K562 (cell line): ENCODE measurements around the gene RING1. TPM values are rescaled to one million over a fixed set of nuclear protein-coding genes. Genes with fewer than 3 reads are reported as not detected.

ENCODE experiments used
- PCBP1 ChIP-seq: fragments of 200-400 bp; formaldehyde crosslinking; IDR thresholded peaks from 2 replicates; pipeline ENCODE4 v1.6.1; 2018; ENCODE audit warnings: mild to moderate bottlenecking, low read depth, low read length; ENCODE audit not compliant: poor library complexity, severe bottlenecking
- PHF8 ChIP-seq: fragments of 200-600 bp; sonication (generic); IDR thresholded peaks from 2 replicates; pipeline ENCODE4 v1.6.1; 2012; ENCODE audit warnings: mixed run types, mild to moderate bottlenecking, inconsistent platforms, low read length, moderate library complexity, borderline replicate concordance
- POLR2H ChIP-seq: IDR thresholded peaks from 2 replicates; pipeline ENCODE4 v1.6.1; 2016; ENCODE audit warnings: missing genetic modification characterization, low read depth, mild to moderate bottlenecking, control low read depth, missing compliant biosample characterization, moderate library complexity
- ZNF253 ChIP-seq: fragments of 250-450 bp; sonication (Bioruptor Pico); conservative IDR thresholded peaks from 2 replicates; pipeline ENCODE4 v1.6.1; 2021; ENCODE audit warnings: mild to moderate bottlenecking
- polyA plus RNA-seq, 8 experiments: library from polyadenylated mRNA; depleted of rRNA in 4 of 8; stranded (reverse) in 5 of 8; unstranded in 3 of 8; fragments of >200 nt; fragmentation: Nextera tagmentation in 2 of 8; fragmentation: Illumina TruSeq in 1 of 8; extraction: Ambion mirVana in 2 of 8; extraction: Trizol in 1 of 8; gene quantifications; 2 replicates each; pipeline versions ENCODE4 v1.2.1 to v1.2.3, GENCODE V29; 2011 to 2014; ENCODE audit warnings: inconsistent platforms in 1 of 8, missing spikeins in 1 of 8
- total RNA-seq, 7 experiments: library from RNA; depleted of rRNA in 6 of 7; stranded (reverse); fragments of >200 nt in 6 of 7; fragmentation: Illumina TruSeq in 2 of 7; extraction: Trizol in 2 of 7; gene quantifications; 2 replicates each; pipeline versions ENCODE4 v1.2.1 to v1.2.3, GENCODE V29; 2011 to 2021; ENCODE audit warnings: low replicate concordance in 1 of 7
- TF ChIP-seq, protein P1 (sequence below): fragments of 250-450 bp; sonication (Bioruptor Pico); IDR thresholded peaks from 2 replicates; pipeline ENCODE4 v1.4.0; 2020

RING1 gene
- total and polyA plus RNA-seq, 9 of the 15 experiments (the other 6 are each of a cell fraction or from before 2014, with no cell fraction given): 4.2 to 59.1 (median 36.9) TPM

DNA sequence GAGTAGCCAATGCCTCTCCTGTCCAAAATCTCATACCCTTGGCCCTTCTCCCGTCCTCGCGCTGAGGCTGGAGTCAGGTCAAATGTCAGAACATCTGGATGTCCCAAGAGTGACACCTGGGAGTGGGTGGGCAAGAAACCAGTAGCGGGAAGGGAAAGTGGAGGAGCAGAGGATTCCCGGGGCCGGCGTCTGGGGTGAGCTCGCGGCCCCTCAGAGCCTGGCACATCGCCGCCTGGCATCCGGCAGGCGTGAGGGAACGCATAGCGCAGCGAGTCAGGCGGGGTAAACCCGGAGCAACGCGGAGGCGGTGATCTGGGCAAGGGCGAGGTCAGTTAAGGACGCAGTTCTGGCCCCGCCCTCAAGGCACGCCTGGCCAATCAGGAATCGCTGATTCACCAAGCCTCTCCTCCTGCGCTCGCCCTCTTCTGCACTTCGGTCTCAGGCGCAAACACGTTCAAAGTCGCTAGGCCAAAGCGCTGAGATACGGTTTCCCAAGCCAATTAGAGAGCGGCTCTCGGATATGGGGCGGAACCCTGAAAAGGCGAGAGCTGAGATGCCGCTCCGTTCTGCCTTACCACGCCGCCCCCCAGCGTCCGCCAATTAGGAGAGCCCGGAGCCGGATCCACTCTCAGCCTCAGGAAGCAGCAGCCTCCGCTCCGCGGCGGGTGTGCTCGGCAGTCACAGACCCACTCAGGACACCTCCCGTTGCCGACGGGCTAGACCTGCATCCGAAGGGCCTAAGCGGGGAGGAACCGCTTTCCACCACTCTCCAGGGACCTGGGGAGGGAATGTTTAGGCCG, 40.8 kb downstream of the RING1 start (continued):
- TF ChIP-seq, protein P1, sequence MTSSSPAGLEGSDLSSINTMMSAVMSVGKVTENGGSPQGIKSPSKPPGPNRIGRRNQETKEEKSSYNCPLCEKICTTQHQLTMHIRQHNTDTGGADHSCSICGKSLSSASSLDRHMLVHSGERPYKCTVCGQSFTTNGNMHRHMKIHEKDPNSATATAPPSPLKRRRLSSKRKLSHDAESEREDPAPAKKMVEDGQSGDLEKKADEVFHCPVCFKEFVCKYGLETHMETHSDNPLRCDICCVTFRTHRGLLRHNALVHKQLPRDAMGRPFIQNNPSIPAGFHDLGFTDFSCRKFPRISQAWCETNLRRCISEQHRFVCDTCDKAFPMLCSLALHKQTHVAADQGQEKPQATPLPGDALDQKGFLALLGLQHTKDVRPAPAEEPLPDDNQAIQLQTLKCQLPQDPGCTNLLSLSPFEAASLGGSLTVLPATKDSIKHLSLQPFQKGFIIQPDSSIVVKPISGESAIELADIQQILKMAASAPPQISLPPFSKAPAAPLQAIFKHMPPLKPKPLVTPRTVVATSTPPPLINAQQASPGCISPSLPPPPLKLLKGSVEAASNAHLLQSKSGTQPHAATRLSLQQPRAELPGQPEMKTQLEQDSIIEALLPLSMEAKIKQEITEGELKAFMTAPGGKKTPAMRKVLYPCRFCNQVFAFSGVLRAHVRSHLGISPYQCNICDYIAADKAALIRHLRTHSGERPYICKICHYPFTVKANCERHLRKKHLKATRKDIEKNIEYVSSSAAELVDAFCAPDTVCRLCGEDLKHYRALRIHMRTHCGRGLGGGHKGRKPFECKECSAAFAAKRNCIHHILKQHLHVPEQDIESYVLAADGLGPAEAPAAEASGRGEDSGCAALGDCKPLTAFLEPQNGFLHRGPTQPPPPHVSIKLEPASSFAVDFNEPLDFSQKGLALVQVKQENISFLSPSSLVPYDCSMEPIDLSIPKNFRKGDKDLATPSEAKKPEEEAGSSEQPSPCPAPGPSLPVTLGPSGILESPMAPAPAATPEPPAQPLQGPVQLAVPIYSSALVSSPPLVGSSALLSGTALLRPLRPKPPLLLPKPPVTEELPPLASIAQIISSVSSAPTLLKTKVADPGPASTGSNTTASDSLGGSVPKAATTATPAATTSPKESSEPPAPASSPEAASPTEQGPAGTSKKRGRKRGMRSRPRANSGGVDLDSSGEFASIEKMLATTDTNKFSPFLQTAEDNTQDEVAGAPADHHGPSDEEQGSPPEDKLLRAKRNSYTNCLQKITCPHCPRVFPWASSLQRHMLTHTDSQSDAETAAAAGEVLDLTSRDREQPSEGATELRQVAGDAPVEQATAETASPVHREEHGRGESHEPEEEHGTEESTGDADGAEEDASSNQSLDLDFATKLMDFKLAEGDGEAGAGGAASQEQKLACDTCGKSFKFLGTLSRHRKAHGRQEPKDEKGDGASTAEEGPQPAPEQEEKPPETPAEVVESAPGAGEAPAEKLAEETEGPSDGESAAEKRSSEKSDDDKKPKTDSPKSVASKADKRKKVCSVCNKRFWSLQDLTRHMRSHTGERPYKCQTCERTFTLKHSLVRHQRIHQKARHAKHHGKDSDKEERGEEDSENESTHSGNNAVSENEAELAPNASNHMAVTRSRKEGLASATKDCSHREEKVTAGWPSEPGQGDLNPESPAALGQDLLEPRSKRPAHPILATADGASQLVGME (CRISPR knock-in tag): 0 out of 2 replicates have a peak, but pooled peaks have one; percentile 58
- TF ChIP-seq PHF8 (peak; percentile 96), ZNF253 (no peak), PCBP1 (no peak), POLR2H (tag) (peak; percentile 91)
